Panc1 (cell line): ENCODE data around the gene NOSTRIN. TPM values are rescaled to one million over a fixed set of nuclear protein-coding genes. Genes with fewer than 3 reads are reported as not detected.

ENCODE experiments used
- ATAC-seq: fragments of 200-7000 bp; cut with Tn5 transposase; 2 replicates; pipeline ENCODE4 v1.9.1; 2020; ENCODE audit warnings: mild to moderate bottlenecking, moderate library complexity
- BruUV-seq: library from RNA; stranded (reverse); fragments of 400-500 nt; replicated peaks from 2 replicates; lab custom pipeline; 2021; lab: Mats Ljungman, UMichigan
- CTCF ChIA-PET: fragments of 300-600 bp; sonication (Branson Sonifier 250); formaldehyde crosslinking; loops from one replicate; lab custom pipeline; 2022; ENCODE audit warnings: antibody characterized with exemption; lab: Charles Lee
- POLR2A ChIA-PET: fragments of 300-600 bp; sonication (Branson Sonifier 250); formaldehyde crosslinking; loops from one replicate; lab custom pipeline; 2022; ENCODE audit warnings: antibody characterized with exemption; lab: Charles Lee
- DNase-seq: peaks from one replicate; pipeline ENCODE4 v3.0.0-alpha.2; 2010; ENCODE audit warnings: low read depth, low spot score
- H3K27ac ChIP-seq: 2 replicates; pipeline ENCODE4 v1.5.1; 2011; ENCODE audit warnings: mild to moderate bottlenecking, low read length, inconsistent platforms
- H3K27me3 ChIP-seq: fragments of 200-500 bp; sonication (Bioruptor generic); 2 replicates; pipeline ENCODE4 v1.6.0; 2014; ENCODE audit warnings: low read length, inconsistent platforms; ENCODE audit not compliant: control insufficient read depth, insufficient read depth
- H3K36me3 ChIP-seq: fragments of 200-500 bp; sonication (Bioruptor generic); 2 replicates; pipeline ENCODE4 v1.5.1; 2014; ENCODE audit warnings: inconsistent platforms, mild to moderate bottlenecking, low read length, moderate library complexity; ENCODE audit not compliant: control insufficient read depth, insufficient read depth
- H3K4me1 ChIP-seq: 2 replicates; pipeline ENCODE4 v1.5.1; 2011; ENCODE audit warnings: inconsistent platforms, mild to moderate bottlenecking, low read length, moderate library complexity; ENCODE audit not compliant: control insufficient read depth, insufficient read depth
- H3K4me3 ChIP-seq, 2 experiments: 2 replicates each; pipeline ENCODE4 v1.5.1; 2011 to 2012; ENCODE audit warnings: low read depth in 2 of 2, low read length in 2 of 2, mild to moderate bottlenecking in 2 of 2, inconsistent platforms in 1 of 2, moderate library complexity in 1 of 2
- H3K9me3 ChIP-seq: fragments of 200-500 bp; sonication (Bioruptor generic); 2 replicates; pipeline ENCODE4 v1.5.1; 2014; ENCODE audit warnings: low read depth, mild to moderate bottlenecking, inconsistent platforms, low read length, moderate library complexity; ENCODE audit not compliant: control insufficient read depth, insufficient read depth
- CTCF ChIP-seq: fragments of 450-650 bp; IDR thresholded peaks from 2 replicates; pipeline ENCODE4 v1.5.1; 2017; ENCODE audit warnings: mild to moderate bottlenecking
- POLR2AphosphoS5 ChIP-seq: IDR thresholded peaks from 2 replicates; pipeline ENCODE4 v1.6.1; 2012; ENCODE audit warnings: mild to moderate bottlenecking, low read depth, low read length, moderate library complexity
- REST ChIP-seq, 2 experiments: IDR thresholded peaks; 2 replicates each; pipeline ENCODE4 v1.6.1; 2011 to 2012; ENCODE audit warnings: low read depth in 2 of 2, control low read depth in 1 of 2, low read length in 1 of 2, mild to moderate bottlenecking in 1 of 2, moderate library complexity in 1 of 2; ENCODE audit not compliant: insufficient read depth in 1 of 2
- SIN3A ChIP-seq: IDR thresholded peaks from 2 replicates; pipeline ENCODE4 v1.6.1; 2012; ENCODE audit warnings: low read depth, mild to moderate bottlenecking, low read length, moderate library complexity, borderline replicate concordance; ENCODE audit not compliant: insufficient read depth
- TCF7L2 ChIP-seq: IDR thresholded peaks from 2 replicates; pipeline ENCODE4 v1.6.1; 2011; ENCODE audit warnings: mild to moderate bottlenecking, low read depth, low read length, inconsistent platforms
- in situ Hi-C: cut with HindIII; loops from 2 replicates; pipeline ENCODE4 v1.10.0; 2016; ENCODE audit warnings: low sequenced_read_pairs, low pct_unique_long_range_greater_than_20kb
- intact Hi-C: fragments of 100-400 bp; cut with micrococcal nuclease; formaldehyde crosslinking; loops from one replicate; pipeline ENCODE4 v1.10.0; 2022; ENCODE audit not compliant: unreplicated experiment
- total RNA-seq: library from RNA; stranded (reverse); gene quantifications from one replicate; pipeline ENCODE4 v1.2.1, GENCODE V29; 2021; ENCODE audit not compliant: unreplicated experiment

NOSTRIN gene
- total RNA-seq, 1 experiment from 2014 or later: not detected

DNA sequence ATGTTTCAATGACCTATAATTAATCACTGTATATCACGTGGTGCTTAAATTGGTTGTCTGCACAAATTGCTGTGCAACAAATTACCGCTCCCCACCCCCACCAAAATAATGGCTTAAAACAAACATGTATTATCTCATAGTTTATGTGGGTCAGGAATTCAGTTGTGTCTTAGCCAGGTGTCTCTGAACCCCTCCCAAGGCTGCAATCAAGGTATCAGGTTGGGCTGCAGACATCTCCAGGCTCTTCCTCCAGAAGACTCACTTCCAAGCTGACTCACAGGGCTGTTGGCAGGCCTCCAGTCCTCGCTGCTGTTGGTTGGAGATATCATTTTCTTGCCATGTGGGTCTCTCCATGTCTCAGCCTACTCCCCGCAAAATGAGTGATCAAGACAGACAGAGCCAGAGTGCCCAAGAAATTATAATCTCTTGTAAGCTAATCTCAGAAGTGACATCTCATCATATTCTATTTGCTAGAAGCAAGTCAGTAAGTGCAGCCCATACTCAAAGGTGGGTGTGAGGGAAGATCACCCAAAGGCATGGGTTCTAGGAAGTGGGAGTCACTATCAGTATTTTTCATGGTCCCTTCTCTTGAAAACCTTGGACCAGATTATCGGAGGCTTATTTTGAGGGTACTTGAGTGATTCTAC is 49.4 kb downstream of the NOSTRIN start:
- TF ChIP-seq SIN3A (no peak), TCF7L2 (no peak), POLR2AphosphoS5 (no peak), REST (IDR thresholded peaks at IDR 0.05; ENCODE audit: insufficient read depth in 1 of 2, low read depth in 2 of 2, low read length in 1 of 2) (no peak), CTCF (no peak)
- Histone ChIP-seq H3K27ac (no peak overlapping the region), H3K4me3 (no peak overlapping the region), H3K9me3 (no peaks in the 10 kb centered on the region), H3K27me3 (no peaks in the 10 kb centered on the region), H3K4me1 (no peaks in the 10 kb centered on the region), H3K36me3 (no peaks in the 10 kb centered on the region)
- intact Hi-C loops (no loop called here), in situ Hi-C loops (no loop called here)
- DNase-seq (no peak), ATAC-seq (no peak)
- ChIA-PET POLR2A (no interaction called here), CTCF (no interaction called here)
- no TSS peak for BruUV-seq

- ChIA-PET POLR2A (no interaction called here), CTCF (no interaction called here)
- H3K27ac ChIP-seq: no peak overlapping the region
- ATAC-seq (no peak), DNase-seq (no peak)
- no peaks in the 10 kb centered on the region for H3K27me3 ChIP-seq
- no TSS peak for BruUV-seq
- TF ChIP-seq POLR2AphosphoS5: no peak
- TF ChIP-seq SIN3A: no peak
- no peak for TF ChIP-seq CTCF
- TF ChIP-seq TCF7L2: no peak
- TF ChIP-seq REST (IDR thresholded peaks at IDR 0.05; ENCODE audit: insufficient read depth in 1 of 2, low read depth in 2 of 2, low read length in 1 of 2): no peak
- no peaks in the 10 kb centered on the region for H3K9me3 ChIP-seq
- H3K4me1 ChIP-seq: no peaks in the 10 kb centered on the region
- intact Hi-C loops (no loop called here), in situ Hi-C loops (no loop called here)
- no peaks in the 10 kb centered on the region for H3K36me3 ChIP-seq
- no peak overlapping the region for H3K4me3 ChIP-seq
Measured at GRCh38 chr2:168852481-168852880, 50.0 kb downstream of the NOSTRIN start.
